ENCODE data around the gene PGC.

The PGC gene

DNA sequence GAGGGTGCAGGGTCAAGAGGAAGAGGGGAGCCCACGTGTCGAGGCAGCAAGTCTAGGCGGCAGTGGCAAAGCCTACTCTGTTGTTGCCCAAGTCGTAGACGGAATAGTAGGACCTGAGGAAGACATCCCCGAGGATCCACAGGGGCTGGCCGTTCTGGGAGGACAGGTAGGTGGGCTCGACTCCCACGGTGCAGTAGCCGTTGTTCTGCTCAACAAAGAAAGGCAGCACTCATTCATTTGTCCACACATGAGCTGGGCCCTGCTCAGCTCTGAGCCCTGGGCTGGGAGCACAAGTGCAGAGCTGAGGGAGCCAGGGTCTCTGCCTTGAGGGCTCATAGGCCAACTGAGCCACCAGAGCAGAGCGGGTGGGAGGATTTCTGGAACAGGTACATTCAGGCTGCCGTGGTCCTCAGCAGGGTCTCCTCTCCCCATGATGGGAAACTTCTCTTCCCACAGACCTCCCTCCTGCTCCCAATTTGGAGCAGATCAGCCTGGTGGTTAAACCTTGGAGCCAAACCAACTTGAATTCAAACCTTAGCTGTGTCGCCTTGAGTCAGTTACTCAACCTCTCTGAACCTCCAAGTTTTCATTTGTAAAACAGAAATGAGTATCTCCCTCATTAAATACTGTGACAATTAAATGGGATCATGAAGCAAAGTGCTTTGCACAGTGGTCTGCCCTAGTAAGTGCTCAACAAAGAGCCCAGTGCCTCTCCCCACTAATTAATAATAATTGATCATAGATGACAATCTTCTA, 10.2 kb downstream of the PGC start:
- H3K9me3 ChIP-seq = no peaks in the 10 kb centered on the region
- peaks cover 33% of the 10 kb centered on the region for H3K4me1 ChIP-seq
- no peak overlapping the region for H3K9ac ChIP-seq
- H3K27me3 ChIP-seq = no peaks in the 10 kb centered on the region
- no peak for TF ChIP-seq Cebpa-rat (IDR thresholded peaks at IDR 0.05)
- no peak overlapping the region for H3K4me2 ChIP-seq
- peaks cover under 1% of the 10 kb centered on the region; the same call in 1 of the 2 replicates for H4K20me1 ChIP-seq
- no peaks in the 10 kb centered on the region for H3K36me3 ChIP-seq
- H3K4me3 ChIP-seq = no peak overlapping the region
- no peak overlapping the region for H3K27ac ChIP-seq

- peak overlapping the region; percentile 100 for H3K4me2 ChIP-seq
- H4K20me1 ChIP-seq = peaks cover 7% of the 10 kb centered on the region; the same call in 1 of the 2 replicates
- TF ChIP-seq Cebpa-rat (IDR thresholded peaks at IDR 0.05) = no peak
- no peak overlapping the region for H3K27ac ChIP-seq
- H3K4me1 ChIP-seq = peaks cover 40% of the 10 kb centered on the region
- H3K36me3 ChIP-seq = no peaks in the 10 kb centered on the region
- no peaks in the 10 kb centered on the region for H3K9me3 ChIP-seq
- H3K9ac ChIP-seq = no peak overlapping the region
- no peaks in the 10 kb centered on the region for H3K27me3 ChIP-seq
- no peak overlapping the region for H3K4me3 ChIP-seq
These were observed 10.9 kb downstream of the PGC start for GRCh38 chr6:41736186-41736733.

GRCh38 chr6:41735427-41736185, 11.6 kb downstream of the PGC start, which contains the start of gene TFEB:
Gene TFEB, minus strand, starts transcription at chr6:41735608. Its CDS starts 44,395 bp downstream, at chr6:41691213.
- no peaks in the 10 kb centered on the region for H3K36me3 ChIP-seq
- H3K9me3 ChIP-seq = no peaks in the 10 kb centered on the region
- H3K27ac ChIP-seq = peak within 1 kb of the TSS; percentile 94
- H3K4me2 ChIP-seq = peak within 1 kb of the TSS; percentile 100
- TF ChIP-seq Cebpa-rat (IDR thresholded peaks at IDR 0.05) = no peak
- peak within 1 kb of the TSS; percentile 96 for H3K9ac ChIP-seq
- H3K4me3 ChIP-seq = peak within 1 kb of the TSS; percentile 90
- peaks cover 14% of the 10 kb centered on the region for H4K20me1 ChIP-seq
- H3K4me1 ChIP-seq = peaks cover 47% of the 10 kb centered on the region
- H3K27me3 ChIP-seq = no peaks in the 10 kb centered on the region

DNA sequence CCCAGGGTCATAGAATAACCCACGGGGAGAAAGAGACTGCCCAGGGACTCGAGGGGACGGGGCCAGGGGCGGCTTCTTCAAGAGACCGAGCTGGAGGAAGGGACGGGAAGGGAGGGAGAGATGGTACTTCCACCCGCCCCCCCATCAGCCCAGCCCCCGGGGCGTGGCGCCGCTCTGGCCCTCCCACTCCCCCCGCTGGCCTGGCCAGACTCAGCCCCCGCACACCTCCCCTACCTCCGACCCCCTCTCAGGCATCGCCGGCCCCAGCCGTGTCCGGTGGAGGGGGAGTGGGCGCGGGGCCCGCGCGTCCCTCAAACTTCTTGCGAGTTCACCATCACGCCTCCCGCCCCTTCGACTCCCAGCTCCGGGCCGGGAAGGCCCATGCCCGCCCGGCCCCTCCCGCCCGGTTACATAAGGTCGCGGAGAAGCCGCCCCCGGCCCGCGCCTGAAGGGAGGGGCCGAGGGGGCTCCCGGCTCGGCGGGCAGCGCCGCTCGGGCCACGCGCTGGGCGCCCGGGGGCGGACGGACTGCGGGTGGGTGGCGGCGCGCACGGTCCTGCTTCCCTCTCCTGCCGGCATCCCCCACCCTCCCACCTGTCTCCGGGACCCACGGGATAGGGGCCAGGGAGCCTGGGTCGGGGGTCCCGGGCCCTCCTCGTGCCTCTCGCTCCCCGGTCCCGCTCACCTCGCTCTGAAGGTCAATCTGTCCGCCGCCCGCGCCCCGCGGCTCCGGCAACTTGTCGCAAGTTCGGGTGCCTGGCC, 12.4 kb downstream of the PGC start:
- Histone ChIP-seq H4K20me1 (peaks cover 21% of the 10 kb centered on the region), H3K9ac (peak overlapping the region; percentile 96), H3K9me3 (no peaks in the 10 kb centered on the region), H3K4me2 (peak overlapping the region; percentile 100), H3K27me3 (no peaks in the 10 kb centered on the region), H3K36me3 (no peaks in the 10 kb centered on the region), H3K4me3 (peak overlapping the region; percentile 90), H3K27ac (peak overlapping the region; percentile 94), H3K4me1 (peaks cover 54% of the 10 kb centered on the region)
- TF ChIP-seq Cebpa-rat (IDR thresholded peaks at IDR 0.05) = no peak

DNA sequence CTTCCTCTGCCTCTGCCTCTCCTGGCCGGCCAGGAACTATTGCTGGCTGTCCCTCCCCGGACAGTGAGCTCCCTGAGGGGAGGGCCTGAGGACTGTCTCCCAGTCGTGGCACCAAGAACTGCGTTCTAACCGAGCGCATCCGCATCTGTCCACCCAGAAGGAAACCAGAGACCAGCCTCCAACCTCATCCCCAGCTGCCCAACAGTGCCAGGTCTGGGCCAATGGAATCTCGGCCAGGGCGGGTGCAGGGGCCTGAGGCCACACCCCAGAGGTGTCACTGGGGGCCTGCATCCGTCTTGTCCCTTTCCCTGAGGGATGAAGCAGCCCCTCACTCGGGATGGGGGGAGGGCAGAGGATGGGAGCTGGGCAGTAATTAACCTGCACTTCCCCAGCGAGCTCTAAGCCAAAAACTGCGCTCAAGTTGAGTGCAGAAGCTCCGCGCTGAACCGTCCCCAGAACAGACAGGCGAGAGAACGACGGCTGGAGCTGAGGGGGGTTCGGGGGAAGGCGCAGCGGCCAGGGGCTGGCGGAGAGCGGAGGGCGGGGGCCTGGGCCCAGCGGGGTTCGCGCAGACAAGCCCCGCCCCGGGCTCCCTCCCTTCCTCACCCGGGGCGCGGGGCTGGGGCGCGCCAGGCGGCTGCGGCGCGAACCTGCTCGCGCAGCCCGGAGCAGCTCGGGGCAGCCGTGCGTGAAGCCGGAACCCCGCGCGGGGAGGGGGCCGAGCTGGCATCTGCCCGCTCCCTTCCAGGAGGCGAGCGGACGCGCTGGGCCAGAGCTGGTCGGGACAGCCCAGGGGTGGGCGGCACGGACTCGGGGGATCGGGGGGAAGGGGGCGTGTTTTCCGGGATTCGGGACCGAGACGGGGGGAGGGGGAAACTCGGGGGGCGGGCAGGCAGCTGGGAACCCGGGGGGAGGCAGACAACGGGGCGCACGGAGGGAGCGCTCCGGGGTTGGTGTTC, 13.2 kb downstream of the PGC start:
- Histone ChIP-seq H4K20me1 (peaks cover 30% of the 10 kb centered on the region), H3K4me2 (peak overlapping the region; percentile 100), H3K27me3 (no peaks in the 10 kb centered on the region), H3K9ac (peak overlapping the region; percentile 96), H3K4me3 (peak overlapping the region; percentile 90), H3K4me1 (peaks cover 59% of the 10 kb centered on the region), H3K36me3 (no peaks in the 10 kb centered on the region), H3K27ac (peak overlapping the region; percentile 94), H3K9me3 (no peaks in the 10 kb centered on the region)
- TF ChIP-seq Cebpa-rat (IDR thresholded peaks at IDR 0.05) = no peak

DNA sequence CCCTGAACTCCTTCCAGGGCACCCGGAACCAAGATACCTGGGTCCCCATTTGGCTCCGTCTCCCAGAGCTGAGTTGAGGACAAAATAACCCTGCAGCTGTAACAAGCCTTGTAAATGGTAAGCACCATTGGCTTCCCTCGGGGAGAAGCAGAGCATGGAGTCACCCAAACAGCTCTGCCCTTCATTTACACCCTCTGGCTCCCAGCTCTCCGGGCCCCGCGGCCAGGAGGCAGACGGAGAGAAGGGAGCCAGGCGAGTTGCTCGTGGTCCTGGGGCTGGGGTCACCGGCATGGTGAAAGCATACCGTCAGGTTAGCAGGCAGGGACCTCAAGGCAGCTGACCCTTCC, 13.9 kb downstream of the PGC start:
- Histone ChIP-seq H4K20me1 (peaks cover 36% of the 10 kb centered on the region), H3K4me1 (peaks cover 66% of the 10 kb centered on the region), H3K27me3 (no peaks in the 10 kb centered on the region), H3K4me2 (peak overlapping the region; percentile 100), H3K9me3 (no peaks in the 10 kb centered on the region), H3K4me3 (peak overlapping the region; percentile 90), H3K9ac (peak overlapping the region; percentile 88), H3K27ac (peak overlapping the region; percentile 94), H3K36me3 (no peaks in the 10 kb centered on the region)
- no peak for TF ChIP-seq Cebpa-rat (IDR thresholded peaks at IDR 0.05)

- Histone ChIP-seq H3K9me3 (no peaks in the 10 kb centered on the region), H3K4me3 (peak overlapping the region; percentile 90), H3K27me3 (no peaks in the 10 kb centered on the region), H3K4me2 (peak overlapping the region; percentile 100), H3K4me1 (peaks cover 71% of the 10 kb centered on the region), H3K9ac (peak overlapping the region; percentile 88), H4K20me1 (peaks cover 41% of the 10 kb centered on the region), H3K36me3 (no peaks in the 10 kb centered on the region), H3K27ac (peak overlapping the region; percentile 94)
- TF ChIP-seq Cebpa-rat (IDR thresholded peaks at IDR 0.05) = no peak
These were observed 14.4 kb downstream of the PGC start for GRCh38 chr6:41732591-41733359.

- Histone ChIP-seq H3K27me3 (no peaks in the 10 kb centered on the region), H3K27ac (peak overlapping the region; percentile 74), H4K20me1 (peaks cover 45% of the 10 kb centered on the region), H3K36me3 (no peaks in the 10 kb centered on the region), H3K4me3 (peak overlapping the region; percentile 90), H3K9ac (peak overlapping the region; percentile 88), H3K4me2 (peak overlapping the region; percentile 100), H3K9me3 (no peaks in the 10 kb centered on the region), H3K4me1 (peaks cover 77% of the 10 kb centered on the region)
- TF ChIP-seq Cebpa-rat (IDR thresholded peaks at IDR 0.05) = no peak
These were observed 15.0 kb downstream of the PGC start for GRCh38 chr6:41732149-41732548.
